ENCODE measurements around the gene TSPAN31.
A peak's percentile ranks its signal among the peaks of the same experiment; 100 is the strongest.

TSPAN31 gene

DNA sequence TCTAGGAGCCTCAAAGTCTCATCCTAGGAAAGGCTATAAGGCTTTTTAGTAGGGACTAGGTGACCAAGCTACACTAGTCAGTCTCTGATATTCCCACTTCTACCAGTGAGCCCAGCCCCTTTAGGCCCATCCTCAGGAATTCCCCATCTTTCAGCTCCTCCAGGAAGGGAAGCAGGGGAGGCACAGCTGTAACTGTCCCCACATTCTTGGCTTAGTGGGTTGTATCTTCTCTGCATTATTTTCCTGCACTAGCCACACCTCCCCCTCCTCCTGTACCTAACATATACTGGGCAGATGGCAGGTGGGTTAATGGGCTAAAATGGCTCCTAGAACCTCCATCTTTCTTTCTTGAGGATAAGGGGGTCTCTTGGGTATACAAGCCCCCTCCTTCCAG lies 22.5 kb downstream of the TSPAN31 start:
- TF ChIP-seq ARNT (IDR thresholded peaks at IDR 0.05) (no peak), CTBP1 (IDR thresholded peaks at IDR 0.05; ENCODE audit: borderline replicate concordance) (no peak), FOXM1 (IDR thresholded peaks at IDR 0.05; ENCODE audit: borderline replicate concordance) (no peak), BHLHE40 (IDR thresholded peaks at IDR 0.05; ENCODE audit: borderline replicate concordance) (no peak), ZNF384 (IDR thresholded peaks at IDR 0.05) (no peak), FOXK2 (IDR thresholded peaks at IDR 0.05) (no peak), LEF1 (IDR thresholded peaks at IDR 0.05; ENCODE audit: borderline replicate concordance) (no peak), L3MBTL2 (conservative IDR thresholded peaks at IDR 0.05) (no peak)
- TF ChIP-seq, protein P1, sequence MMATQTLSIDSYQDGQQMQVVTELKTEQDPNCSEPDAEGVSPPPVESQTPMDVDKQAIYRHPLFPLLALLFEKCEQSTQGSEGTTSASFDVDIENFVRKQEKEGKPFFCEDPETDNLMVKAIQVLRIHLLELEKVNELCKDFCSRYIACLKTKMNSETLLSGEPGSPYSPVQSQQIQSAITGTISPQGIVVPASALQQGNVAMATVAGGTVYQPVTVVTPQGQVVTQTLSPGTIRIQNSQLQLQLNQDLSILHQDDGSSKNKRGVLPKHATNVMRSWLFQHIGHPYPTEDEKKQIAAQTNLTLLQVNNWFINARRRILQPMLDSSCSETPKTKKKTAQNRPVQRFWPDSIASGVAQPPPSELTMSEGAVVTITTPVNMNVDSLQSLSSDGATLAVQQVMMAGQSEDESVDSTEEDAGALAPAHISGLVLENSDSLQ (IDR thresholded peaks at IDR 0.05), result no peak
- DNase-seq (ENCODE audit: extremely low spot score), result no peak
- ChIA-PET POLR2A (interaction anchor here (0.5 to 2.7 kb wide), 5 partner anchors 8 to 51 kb away, joined by 3 to 8 read pairs (median 5); partner anchors contain the start of genes AVIL and CDK4), CTCF (interaction anchor here (2.4 to 2.7 kb wide), 2 partner anchors 8 to 11 kb away, joined by 8 to 17 read pairs; no protein-coding TSS in a partner anchor)

DNA sequence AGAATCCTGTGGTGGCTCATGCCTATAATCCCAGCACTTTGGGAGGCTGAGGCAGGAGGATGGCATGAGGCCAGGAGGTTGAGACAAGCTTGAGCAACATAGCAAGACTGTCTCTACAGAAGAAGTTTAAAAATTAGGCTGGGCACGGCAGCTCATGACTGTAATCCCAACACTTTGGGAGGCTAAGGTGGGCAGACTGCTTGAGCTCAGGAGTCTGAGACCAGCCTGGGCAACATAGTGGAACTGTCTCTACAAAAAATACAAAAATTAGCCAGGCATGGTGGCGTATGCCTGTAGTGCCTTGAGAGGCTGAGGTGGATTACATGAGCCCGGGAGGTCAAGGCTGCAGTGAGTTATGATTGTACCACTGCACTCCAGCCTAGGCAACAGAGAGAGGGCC lies 23.0 kb downstream of the TSPAN31 start:
- TF ChIP-seq FOXK2 (IDR thresholded peaks at IDR 0.05), result no peak
- TF ChIP-seq BHLHE40 (IDR thresholded peaks at IDR 0.05; ENCODE audit: borderline replicate concordance), result no peak
- no peak for TF ChIP-seq SP1 (IDR thresholded peaks at IDR 0.05)
- TF ChIP-seq ARNT (IDR thresholded peaks at IDR 0.05), result no peak
- TF ChIP-seq SUZ12 (IDR thresholded peaks at IDR 0.05), result no peak
- no peak for TF ChIP-seq CTBP1 (IDR thresholded peaks at IDR 0.05; ENCODE audit: borderline replicate concordance)
- TF ChIP-seq FOXM1 (IDR thresholded peaks at IDR 0.05; ENCODE audit: borderline replicate concordance), result no peak
- TF ChIP-seq NFRKB (IDR thresholded peaks at IDR 0.05), result no peak
- TF ChIP-seq ELF4 (IDR thresholded peaks at IDR 0.05), result no peak
- no peak for TF ChIP-seq HDGF (IDR thresholded peaks at IDR 0.05; ENCODE audit: borderline replicate concordance)
- TF ChIP-seq FOXA1 (IDR thresholded peaks at IDR 0.05), result no peak
- ChIA-PET POLR2A (interaction anchor here (1.3 to 2.7 kb wide), 5 partner anchors 9 to 50 kb away, joined by 3 to 8 read pairs (median 5); partner anchors contain the start of genes AVIL and CDK4), CTCF (interaction anchor here (2.4 to 2.7 kb wide), 2 partner anchors 8 to 11 kb away, joined by 8 to 17 read pairs; no protein-coding TSS in a partner anchor)
- DNase-seq (ENCODE audit: extremely low spot score), result no peak

DNA sequence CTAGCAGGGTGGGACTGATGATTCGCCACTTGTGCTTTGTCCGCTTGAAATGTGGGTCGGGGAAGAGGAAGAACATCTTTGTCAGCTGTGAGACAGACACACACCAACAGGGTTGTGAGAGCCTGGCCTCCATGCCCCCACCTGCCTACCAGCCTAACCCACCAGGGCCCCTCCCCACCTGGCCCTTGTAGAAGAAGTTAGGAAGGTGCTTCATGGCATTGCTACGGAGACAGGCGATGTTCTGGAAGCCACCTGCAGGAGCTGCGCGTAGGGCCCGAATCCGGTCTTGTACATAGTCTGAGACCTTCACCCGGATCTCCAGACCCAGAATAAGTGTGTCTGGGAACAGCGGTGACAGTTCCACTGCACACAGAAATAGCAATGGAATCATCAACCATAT lies 24.8 kb downstream of the TSPAN31 start:
- TF ChIP-seq FOXM1 (IDR thresholded peaks at IDR 0.05; ENCODE audit: borderline replicate concordance) (no peak), L3MBTL2 (conservative IDR thresholded peaks at IDR 0.05) (no peak), SUZ12 (IDR thresholded peaks at IDR 0.05) (no peak), ZNF384 (IDR thresholded peaks at IDR 0.05) (no peak), FOXA1 (IDR thresholded peaks at IDR 0.05) (no peak), FOXK2 (IDR thresholded peaks at IDR 0.05) (no peak), NFRKB (IDR thresholded peaks at IDR 0.05) (no peak), ARNT (IDR thresholded peaks at IDR 0.05) (no peak), HDGF (IDR thresholded peaks at IDR 0.05; ENCODE audit: borderline replicate concordance) (no peak), BHLHE40 (IDR thresholded peaks at IDR 0.05; ENCODE audit: borderline replicate concordance) (no peak), ELF4 (IDR thresholded peaks at IDR 0.05) (no peak), LEF1 (IDR thresholded peaks at IDR 0.05; ENCODE audit: borderline replicate concordance) (no peak), CTBP1 (IDR thresholded peaks at IDR 0.05; ENCODE audit: borderline replicate concordance) (no peak), SP1 (IDR thresholded peaks at IDR 0.05) (no peak), TARDBP (IDR thresholded peaks at IDR 0.05) (no peak)
- TF ChIP-seq, protein P1 (IDR thresholded peaks at IDR 0.05), result no peak
- ChIA-PET POLR2A (no interaction called here), CTCF (no interaction called here)
- no peak for DNase-seq (ENCODE audit: extremely low spot score)

DNA sequence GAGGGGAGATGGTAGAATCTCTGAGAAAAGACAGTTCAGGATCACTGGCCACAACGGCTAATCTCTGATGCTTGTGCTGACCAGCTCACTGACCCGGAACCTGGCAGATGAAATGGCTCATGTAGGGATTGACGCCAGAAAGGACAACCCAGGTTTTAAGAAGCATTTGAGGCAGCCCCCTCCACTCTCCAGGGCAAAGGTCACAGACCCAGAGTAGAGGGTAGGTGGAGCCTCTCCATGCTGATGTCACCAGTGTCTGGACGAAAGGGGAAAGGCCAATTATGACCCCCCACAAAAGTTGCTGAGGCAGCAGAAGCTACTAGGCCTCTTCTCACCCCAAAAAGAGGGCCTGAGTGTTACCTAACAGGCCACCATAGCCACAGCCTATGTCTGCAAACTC lies 25.9 kb downstream of the TSPAN31 start:
- TF ChIP-seq FOXK2 (IDR thresholded peaks at IDR 0.05) (no peak), CTBP1 (IDR thresholded peaks at IDR 0.05; ENCODE audit: borderline replicate concordance) (no peak), HDGF (IDR thresholded peaks at IDR 0.05; ENCODE audit: borderline replicate concordance) (no peak), NFRKB (IDR thresholded peaks at IDR 0.05) (no peak), ZNF384 (IDR thresholded peaks at IDR 0.05) (no peak), LEF1 (IDR thresholded peaks at IDR 0.05; ENCODE audit: borderline replicate concordance) (no peak), SUZ12 (IDR thresholded peaks at IDR 0.05) (no peak), BHLHE40 (IDR thresholded peaks at IDR 0.05; ENCODE audit: borderline replicate concordance) (no peak), FOXA1 (IDR thresholded peaks at IDR 0.05) (no peak), ELF4 (IDR thresholded peaks at IDR 0.05) (no peak), TARDBP (IDR thresholded peaks at IDR 0.05) (no peak), ARNT (IDR thresholded peaks at IDR 0.05) (no peak), L3MBTL2 (conservative IDR thresholded peaks at IDR 0.05) (no peak), FOXM1 (IDR thresholded peaks at IDR 0.05; ENCODE audit: borderline replicate concordance) (no peak), SP1 (IDR thresholded peaks at IDR 0.05) (no peak)
- TF ChIP-seq, protein P1 (IDR thresholded peaks at IDR 0.05), result no peak
- DNase-seq (ENCODE audit: extremely low spot score), result no peak
- ChIA-PET CTCF (no interaction called here), POLR2A (no interaction called here)

DNA sequence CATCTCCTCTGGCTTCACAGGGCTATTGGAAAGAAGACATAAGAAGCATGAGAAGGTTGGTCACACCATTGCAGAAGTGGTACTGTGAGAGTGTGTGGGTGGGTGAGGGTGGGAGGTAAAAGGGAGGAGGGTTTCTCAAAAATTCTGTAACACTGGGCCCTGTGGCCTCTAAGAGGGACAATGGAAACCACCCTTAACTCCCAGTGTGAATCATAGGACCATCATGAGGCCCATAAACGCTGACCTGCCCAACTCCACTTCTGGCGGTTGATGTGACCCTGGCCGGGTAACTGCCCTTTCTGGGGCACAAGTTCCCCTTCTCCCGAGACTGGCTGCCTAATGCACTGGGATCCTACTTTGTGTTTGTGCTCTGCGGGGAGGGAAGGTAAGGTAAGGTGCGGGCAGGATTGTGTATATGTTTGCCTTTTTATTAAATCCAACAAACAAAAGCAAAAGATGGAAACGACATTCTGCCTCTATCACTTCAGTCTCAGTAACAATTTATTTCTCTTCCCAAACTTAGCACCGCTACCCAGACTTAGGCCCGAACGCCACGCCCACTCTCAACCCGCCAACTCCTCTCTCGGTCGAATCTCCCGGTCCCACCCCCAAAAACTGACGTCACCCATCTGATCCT lies 26.5 kb downstream of the TSPAN31 start:
- TF ChIP-seq ELF4 (IDR thresholded peaks at IDR 0.05) (no peak), FOXM1 (IDR thresholded peaks at IDR 0.05; ENCODE audit: borderline replicate concordance) (no peak), LEF1 (IDR thresholded peaks at IDR 0.05; ENCODE audit: borderline replicate concordance) (no peak), L3MBTL2 (conservative IDR thresholded peaks at IDR 0.05) (no peak), BHLHE40 (IDR thresholded peaks at IDR 0.05; ENCODE audit: borderline replicate concordance) (no peak)
- ChIA-PET CTCF (interaction anchor here (0.8 kb wide), 1 partner anchor 10 kb away, joined by 3 read pairs; no protein-coding TSS in a partner anchor), POLR2A (interaction anchor here (0.8 to 1.8 kb wide), 18 partner anchors 8 to 170 kb away, joined by 3 to 28 read pairs (median 6); partner anchors contain the start of genes ATP23, CDK4, CTDSP2 and MARCHF9)
- DNase-seq (ENCODE audit: extremely low spot score), result peak; percentile 85
